Measurements from ENCODE around the gene SGCD.

Gene SGCD

DNA sequence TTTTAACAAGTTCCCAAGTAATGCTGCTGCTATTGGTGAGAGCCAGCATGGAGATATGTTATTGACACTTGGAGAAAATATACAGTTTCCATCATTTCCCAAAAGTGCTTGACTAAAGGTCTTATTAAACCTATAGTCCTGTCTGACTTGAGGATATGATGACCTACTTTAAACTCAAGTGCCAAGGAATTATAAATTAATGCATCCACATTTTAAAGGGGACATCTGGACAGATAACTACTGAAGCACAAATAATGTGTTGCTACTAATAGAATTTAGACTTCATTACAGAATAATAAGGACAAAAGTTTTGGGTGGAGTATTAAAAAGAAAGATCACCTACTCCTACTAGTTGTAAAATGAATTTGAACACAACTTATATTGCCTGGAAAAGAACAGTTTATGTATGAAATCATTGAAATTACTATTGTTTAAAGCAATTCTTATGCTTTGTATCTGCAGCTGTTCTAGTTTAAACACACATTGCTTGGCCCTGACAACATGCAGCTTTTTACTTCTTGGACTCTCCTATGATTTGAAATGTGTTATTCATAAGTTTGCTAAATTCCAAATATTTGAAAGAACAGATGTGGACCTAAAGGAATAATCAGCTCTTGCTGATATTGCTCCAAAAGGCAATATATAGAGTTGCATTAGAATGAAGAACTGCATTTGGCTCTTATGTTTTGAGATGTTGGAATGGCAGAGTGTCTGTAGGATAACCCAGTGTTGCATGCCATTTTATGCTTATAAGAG lies 73.4 kb downstream of the SGCD start:
- DNase-seq, result no peak

DNA sequence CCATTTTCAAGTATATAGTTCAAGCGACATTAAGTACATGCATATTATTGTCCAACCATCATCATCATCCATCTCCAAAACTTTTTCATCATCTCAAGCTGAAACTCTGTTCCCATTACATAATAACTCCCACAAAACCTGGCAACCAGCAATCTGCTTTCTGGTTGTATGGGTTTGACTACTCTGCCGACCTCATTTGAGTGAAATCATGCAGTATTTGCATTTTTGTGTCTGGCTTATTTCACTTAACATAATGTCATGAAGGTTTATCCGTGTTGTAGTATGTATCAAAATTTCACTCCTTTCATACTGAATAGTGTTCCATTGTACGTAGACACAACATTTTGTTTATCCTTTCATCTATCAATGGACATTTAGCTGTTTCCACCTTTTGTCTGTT lies 74.8 kb downstream of the SGCD start:
- no peak for DNase-seq

DNA sequence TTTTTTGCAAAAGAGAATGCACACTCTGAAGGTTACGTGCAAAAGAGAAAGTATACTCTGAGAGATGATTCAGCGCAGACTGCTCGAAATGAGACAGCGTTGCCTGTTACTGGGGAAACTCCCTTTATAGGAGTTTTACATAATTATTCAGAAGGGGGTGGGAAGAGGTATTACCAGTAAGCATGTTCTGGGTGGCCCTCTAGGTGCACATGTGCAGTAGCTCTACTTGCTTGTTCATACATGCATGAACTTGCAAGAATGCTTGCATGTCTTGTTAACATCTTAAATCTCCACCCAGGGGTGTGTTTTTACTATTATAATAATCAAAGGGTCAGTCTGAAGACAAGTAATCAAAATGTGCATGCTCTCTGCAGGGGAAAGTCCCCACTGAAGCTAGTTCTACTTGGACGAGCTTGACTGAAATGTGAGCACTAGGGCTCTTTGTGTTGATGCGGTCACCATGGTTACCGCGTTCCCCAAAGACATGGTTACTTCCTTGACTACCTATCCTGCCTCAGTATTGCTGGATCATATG lies 75.5 kb downstream of the SGCD start:
- peak in 4 of 58 donors; percentile 4 to 31 (median 18) for DNase-seq

GRCh38 chr5:156405988-156406387 lies 79.0 kb downstream of the SGCD start:
- no peak for DNase-seq

DNA sequence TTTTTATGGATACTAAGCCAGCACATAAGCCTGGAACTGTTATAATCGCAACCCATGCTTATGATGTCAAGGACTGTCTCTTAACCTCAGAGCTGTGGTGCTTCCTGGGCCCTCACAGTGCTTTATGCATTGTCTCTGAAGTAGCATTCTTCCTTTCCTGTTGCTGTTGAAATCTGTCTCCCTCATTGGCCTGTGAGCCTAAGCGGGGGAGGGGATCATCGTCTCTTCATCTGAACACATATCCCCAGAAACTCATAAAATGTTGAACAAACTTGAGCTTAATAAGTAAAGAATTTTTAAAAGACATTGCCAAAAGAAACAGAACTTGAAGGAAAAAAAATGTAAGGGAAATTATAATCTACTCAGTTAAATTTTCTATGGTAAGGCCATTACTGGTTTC lies 80.3 kb downstream of the SGCD start:
- DNase-seq, result no peak

DNA sequence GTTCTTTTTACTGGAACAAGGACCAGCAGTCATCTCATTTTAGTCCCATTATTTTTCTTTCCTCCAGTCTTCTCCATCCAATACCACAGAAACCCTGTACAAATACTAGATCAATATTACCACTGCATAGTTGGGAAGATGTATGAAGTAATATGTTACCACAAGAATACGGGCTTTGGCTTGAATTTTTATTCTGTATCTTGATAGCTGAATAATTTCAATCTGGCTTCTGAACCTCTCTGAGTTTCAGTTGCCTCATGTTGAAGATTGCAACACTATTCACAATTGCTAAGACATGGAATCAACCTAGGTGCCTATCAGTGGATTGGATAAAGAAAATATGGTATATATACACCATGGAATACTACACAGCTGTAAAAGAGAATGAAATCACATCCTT lies 82.9 kb downstream of the SGCD start:
- no peak for DNase-seq

GRCh38 chr5:156411185-156411613 lies 84.2 kb downstream of the SGCD start:
- DNase-seq, result peak in 1 of 58 donors; percentile 1

DNA sequence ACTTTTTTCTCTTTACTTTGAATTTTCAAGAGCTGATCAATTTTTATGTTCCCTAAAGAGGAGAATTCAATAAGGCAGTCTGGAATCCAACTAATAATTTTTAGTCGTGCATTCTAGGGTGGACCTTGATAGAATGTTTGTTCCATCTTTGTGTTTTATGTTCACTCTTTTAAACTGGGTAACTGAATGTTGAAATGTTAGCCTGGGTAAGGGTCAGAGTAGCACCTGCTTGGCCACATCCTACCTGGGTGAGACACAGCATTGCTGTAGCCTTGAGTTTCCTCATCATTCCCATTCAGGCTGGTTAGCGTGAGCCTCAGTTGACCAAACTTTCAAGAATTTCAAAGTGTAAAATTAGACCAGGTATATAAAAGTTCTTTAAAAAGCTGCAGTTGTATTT lies 85.0 kb downstream of the SGCD start:
- no peak for DNase-seq

- no peak for DNase-seq
Observed at GRCh38 chr5:156414391-156414790, 87.4 kb downstream of the SGCD start.

DNA sequence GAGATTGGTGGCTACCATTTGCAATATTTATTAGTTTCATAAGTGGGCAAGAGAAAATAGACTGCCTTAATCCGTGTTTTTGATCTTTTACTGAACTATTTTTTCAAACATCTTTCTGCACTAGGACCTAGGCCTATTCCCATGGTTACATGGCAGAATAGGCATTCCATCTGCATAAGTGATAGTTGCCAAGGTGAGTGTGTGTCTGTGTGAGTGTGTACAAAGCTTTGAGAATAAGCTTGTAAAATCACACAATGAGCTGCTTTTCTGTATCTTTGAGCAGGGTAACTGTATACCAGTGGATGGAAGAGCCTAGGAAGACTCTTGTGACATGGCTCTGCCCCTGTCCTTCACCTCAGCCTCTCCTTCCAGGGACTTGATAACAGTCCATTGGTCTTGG lies 92.7 kb downstream of the SGCD start:
- no peak for DNase-seq

GRCh38 chr5:156420665-156421064 lies 93.7 kb downstream of the SGCD start:
- DNase-seq, result no peak

- no peak for DNase-seq
Observed at GRCh38 chr5:156421798-156422197, 94.8 kb downstream of the SGCD start.

DNA sequence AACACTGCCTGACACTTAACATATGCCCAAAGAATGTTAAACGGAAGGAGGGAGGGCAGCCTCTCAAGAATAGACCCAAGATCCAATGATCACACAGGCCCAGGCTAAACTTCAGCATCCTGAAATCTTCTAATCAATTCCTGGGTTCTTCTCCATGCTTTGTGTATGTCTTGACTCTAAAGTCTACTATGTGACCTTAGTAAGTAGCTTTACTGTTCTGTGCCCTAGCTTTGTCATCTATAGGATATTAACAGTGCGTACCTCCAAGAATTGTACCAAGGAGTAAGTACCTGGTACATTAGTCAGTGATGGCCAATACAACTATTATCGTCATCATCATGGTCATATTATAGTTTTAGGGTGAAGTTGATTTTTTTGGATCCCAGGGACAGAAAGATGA lies 96.6 kb downstream of the SGCD start:
- DNase-seq, result no peak

GRCh38 chr5:156427315-156427714 lies 100.4 kb downstream of the SGCD start:
- DNase-seq, result no peak

DNA sequence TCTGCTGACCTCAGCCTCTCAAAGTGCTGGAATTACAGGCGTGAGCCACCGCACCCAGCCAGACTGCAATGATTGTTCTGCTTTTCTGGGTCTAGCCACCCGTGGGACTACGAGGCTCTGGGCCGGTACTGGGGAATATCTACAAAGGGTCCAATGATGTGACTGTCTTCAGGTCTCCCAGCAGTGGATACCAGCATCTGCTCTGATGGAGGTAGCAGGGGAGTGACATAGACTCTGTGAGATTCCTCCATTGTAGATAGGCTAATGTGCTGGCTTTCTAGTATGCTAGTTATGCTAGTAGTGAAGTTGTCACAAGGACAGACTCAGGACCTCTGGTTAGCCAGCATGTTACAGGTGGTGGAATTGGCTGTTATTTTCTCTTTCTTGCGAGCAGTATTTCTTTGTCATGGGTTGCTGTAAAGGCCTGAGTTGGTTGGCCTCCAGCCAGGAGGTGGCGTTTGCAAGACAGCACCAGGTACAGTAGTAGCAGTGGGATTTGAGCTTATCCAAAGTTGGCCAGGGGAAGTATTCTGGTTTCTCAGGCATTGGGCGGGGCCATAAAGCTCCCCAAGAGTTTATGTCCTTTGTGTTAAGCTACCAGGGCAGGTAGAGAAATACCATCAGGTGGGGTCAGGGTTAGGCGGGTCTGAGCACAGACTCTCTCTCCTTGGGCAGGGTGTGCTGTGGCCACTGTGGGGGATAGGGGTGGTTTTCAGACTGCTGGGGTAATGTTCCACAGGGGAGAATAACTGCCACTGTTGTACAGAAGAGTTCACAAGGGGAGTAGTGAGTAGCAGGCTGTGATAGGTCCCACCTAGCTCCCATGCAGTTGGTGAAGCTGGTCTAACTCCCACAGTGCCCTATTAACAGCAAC lies 105.2 kb downstream of the SGCD start:
- no peak for DNase-seq

- no peak for DNase-seq
Observed at GRCh38 chr5:156432830-156433105, 105.8 kb downstream of the SGCD start.

DNA sequence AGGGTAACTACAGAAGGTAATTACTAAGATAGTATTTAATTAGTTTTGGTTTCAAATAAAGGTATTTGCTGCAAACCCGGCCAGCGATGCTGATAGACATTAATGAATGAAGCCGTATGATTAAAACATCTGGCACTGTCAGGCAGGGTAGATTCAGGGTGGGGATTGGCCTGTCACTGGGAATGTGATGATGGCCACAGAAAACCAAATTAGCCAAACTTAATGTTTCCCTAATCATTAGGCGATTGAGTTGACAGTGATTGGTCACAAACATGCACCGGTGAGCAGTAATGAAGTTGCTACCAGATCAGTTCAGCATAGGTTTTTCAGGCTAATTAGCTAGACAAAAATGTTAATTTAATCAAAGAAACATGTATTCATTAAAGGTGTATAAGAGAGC lies 107.5 kb downstream of the SGCD start:
- no peak for DNase-seq

DNA sequence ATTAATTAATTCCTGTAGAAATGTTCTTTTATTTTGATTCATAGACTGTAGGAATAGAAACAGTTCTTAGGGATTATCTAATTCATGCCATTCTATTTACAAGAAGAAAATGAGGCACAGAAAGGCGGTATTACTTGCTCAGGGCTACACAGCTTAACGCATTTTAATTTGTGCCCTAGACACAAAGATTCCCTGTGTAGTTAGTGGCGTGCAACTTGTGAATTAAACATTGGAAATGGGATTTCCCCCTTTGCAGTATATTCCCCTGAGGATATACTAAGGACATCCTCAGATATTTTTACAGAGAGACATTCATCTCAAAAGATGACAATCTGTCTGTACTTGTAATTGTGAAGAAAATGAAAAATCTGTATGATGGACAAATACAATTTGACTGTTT lies 108.1 kb downstream of the SGCD start:
- DNase-seq, result no peak

DNA sequence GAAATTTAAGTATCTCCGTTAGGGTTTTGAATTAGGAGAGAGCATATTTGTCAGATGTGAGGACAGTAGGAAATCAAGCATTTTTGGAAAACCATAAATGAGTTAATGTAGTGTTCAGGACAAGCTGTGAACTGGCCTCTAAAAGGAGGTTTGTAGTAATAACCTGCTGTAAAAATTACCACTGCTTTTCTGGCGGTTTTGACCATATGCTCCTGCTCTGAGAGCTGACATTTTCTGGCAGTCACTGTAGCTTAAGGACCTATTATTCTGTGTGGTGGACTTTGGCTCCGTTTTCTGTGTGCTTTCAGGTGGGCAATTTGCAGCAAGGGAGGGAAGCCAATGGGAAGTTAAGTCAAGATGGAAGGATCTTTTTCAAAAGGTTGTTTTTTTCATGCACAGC lies 111.1 kb downstream of the SGCD start:
- no peak for DNase-seq

DNA sequence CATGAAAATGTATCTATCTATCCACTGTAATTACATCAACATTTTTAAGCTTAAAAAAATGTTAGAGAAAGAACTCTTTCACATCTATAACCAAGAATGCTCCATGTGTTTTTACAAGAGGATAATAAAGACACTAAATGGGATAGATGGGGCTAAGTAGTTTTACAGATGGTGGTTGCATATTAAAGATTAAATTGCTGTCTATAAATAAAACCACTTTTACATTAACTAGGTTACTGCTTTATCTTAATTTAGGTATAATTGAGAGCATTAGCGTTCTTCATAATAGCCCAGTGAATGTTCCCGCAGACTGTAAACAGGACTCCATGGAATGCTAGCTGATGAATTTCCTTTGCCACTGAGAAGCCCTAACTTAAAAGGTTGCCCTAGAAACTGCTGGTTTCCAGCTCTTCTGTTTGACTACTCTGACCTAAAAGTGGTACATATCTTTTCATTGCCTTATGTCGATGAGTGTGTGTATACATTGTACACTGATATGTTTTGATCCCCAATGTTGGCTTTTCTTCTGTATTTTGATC lies 117.9 kb downstream of the SGCD start:
- no peak for DNase-seq

DNA sequence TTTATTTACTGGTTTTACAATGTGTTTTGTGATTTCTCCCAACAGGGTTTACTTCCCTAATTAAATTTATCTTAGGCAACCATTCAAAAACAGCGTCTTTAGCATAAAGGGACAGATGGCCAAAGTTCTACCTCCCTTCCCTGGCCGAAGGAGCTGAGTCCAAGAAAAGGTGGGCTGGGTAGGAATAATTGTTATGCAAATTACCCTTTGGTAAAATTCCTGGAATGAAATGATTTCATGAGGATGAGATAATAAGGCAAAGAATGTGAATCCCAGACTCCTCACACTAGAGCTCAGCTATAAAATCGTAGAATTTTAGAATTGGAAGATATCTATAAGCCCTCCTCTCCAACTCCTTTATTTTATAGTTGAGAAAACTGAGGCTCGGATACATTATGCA lies 119.6 kb downstream of the SGCD start:
- no peak for DNase-seq

GRCh38 chr5:156450778-156451177 lies 123.8 kb downstream of the SGCD start:
- DNase-seq, result no peak

- no peak for DNase-seq
Observed at GRCh38 chr5:156451505-156451904, 124.5 kb downstream of the SGCD start.
